Thyroid gland (tissue), 4 donors: ENCODE results near the gene MYL11.

ENCODE experiments used
- POLR2A ChIP-seq, 2 donors: fragments of 450-650 bp; IDR thresholded peaks; one replicate each; pipeline ENCODE4 v1.6.1; 2017; ENCODE audit warnings: antibody characterized with exemption in 2 of 2, mild to moderate bottlenecking in 2 of 2, moderate library complexity in 1 of 2
- TF ChIP-seq, protein P1 (sequence below), 6 experiments: fragments of 200-600 bp in 3 of 6; fragments of 450-650 bp in 3 of 6; sonication (generic) in 3 of 6; IDR thresholded peaks; one replicate each; pipeline ENCODE4 v1.5.1; 2016 to 2019; ENCODE audit warnings: antibody characterized with exemption in 6 of 6, mild to moderate bottlenecking in 2 of 6, inconsistent platforms in 1 of 6, moderate library complexity in 1 of 6

DNA sequence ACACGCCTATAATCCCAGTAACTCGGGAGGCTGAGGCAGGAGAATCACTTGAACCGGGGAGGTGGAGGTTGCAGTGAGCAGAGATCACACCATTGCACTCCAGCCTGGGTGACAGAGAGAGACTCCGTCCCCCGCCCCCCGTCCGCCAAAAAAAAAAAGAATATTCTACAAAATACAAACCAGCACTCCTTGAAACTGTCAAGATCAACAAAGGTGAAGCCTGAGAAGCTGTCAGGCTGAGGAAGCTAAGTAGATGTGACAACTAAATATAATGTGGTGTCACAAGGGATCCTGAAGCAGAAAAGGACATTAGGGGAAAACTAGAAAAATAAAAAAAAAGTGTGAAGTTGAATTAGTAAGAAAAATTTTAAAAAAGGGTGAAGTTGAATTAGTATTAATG, 25.7 kb upstream of the MYL11 start:
- TF ChIP-seq, protein P1, sequence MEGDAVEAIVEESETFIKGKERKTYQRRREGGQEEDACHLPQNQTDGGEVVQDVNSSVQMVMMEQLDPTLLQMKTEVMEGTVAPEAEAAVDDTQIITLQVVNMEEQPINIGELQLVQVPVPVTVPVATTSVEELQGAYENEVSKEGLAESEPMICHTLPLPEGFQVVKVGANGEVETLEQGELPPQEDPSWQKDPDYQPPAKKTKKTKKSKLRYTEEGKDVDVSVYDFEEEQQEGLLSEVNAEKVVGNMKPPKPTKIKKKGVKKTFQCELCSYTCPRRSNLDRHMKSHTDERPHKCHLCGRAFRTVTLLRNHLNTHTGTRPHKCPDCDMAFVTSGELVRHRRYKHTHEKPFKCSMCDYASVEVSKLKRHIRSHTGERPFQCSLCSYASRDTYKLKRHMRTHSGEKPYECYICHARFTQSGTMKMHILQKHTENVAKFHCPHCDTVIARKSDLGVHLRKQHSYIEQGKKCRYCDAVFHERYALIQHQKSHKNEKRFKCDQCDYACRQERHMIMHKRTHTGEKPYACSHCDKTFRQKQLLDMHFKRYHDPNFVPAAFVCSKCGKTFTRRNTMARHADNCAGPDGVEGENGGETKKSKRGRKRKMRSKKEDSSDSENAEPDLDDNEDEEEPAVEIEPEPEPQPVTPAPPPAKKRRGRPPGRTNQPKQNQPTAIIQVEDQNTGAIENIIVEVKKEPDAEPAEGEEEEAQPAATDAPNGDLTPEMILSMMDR (IDR thresholded peaks at IDR 0.05), result no peak
- no peak for TF ChIP-seq POLR2A (IDR thresholded peaks at IDR 0.05)
